Vagina (tissue), 2 donors: ENCODE results near the gene UQCRC2.

ENCODE experiments used
- CTCF ChIP-seq, 3 experiments: fragments of 450-650 bp in 2 of 3; fragments of 200-600 bp in 1 of 3; sonication (generic) in 1 of 3; IDR thresholded peaks; one replicate each; pipeline ENCODE4 v1.5.1; 2017 to 2019; ENCODE audit warnings: antibody characterized with exemption in 3 of 3, mild to moderate bottlenecking in 2 of 3, moderate library complexity in 2 of 3
- POLR2A ChIP-seq, 2 donors: fragments of 450-650 bp; IDR thresholded peaks; one replicate each; pipeline ENCODE4 v1.6.1; 2017; ENCODE audit warnings: antibody characterized with exemption in 2 of 2, mild to moderate bottlenecking in 2 of 2, moderate library complexity in 2 of 2

GRCh38 chr16:22010902-22011301 lies 57.7 kb downstream of the UQCRC2 start:
- TF ChIP-seq CTCF (IDR thresholded peaks at IDR 0.05) (no peak), POLR2A (IDR thresholded peaks at IDR 0.05) (no peak)
